ENCODE results near the gene FBXL3. TPM values are rescaled to one million over a fixed set of nuclear protein-coding genes. Genes with fewer than 3 reads are reported as not detected.
A peak's percentile ranks its signal among the peaks of the same experiment; 100 is the strongest.

The FBXL3 gene
- total RNA-seq, 8 experiments from 2014 or later = 18.7 to 53.5 (median 21.8) TPM

DNA sequence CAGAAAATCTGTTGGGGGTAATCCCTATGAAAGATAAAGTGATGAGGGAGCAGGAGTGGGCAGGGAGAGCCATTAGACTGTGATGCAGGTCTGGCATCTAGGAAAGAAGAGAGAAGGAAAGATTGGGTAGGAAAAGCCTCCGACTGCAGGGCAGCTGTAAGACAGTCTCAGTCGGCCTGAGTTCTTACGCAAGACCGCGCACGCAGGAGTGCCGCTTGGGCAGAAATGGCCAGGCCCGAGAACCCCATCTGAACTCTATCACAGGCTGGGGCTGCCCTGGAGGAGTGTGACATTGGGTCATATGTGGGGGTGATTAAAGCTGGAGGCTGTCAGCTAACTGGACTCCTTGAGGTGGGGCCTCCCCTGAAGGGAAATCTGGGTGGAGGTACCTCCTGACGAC is 13.9 kb upstream of the FBXL3 start:
- WGBS, 10 experiments = 89 to 100% (median 96%) methylated on average over 1 to 9 of the region's 9 CpGs; no CpG with 5 or more reads in 2 of the 10 experiments
- ATAC-seq (replicated peaks in 6 of 8) = no peak
- in situ Hi-C loops (cut with MboI; ENCODE audit: low pct_unique_long_range_greater_than_20kb in 2 of 9, low sequenced_read_pairs in 9 of 9, unreplicated experiment in 9 of 9) = no loop called here
- Histone ChIP-seq H3K4me3 (no peak overlapping the region), H3K4me1 (replicated peaks in 1 of 2) (no peaks in the 10 kb centered on the region), H3K27ac (no peak overlapping the region)

DNA sequence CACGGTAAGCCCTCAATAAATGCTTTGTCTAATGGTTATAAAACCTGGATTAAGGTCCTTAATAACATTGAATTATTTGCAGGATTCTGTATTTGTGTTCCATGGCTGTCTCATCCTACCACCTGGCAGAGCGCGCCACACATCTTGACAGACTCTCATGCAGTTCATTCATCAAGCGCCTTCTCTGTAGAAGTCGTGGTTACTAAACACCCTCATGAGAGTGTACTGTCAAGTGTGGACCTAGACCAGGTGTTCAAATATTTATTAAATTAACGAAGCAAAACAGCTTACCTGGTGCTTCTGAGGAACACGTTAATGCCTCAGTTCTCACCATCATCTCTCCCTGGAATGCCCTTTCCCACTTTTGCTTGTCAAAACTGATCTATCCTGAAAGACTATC is 13.1 kb upstream of the FBXL3 start:
- in situ Hi-C loops (cut with MboI; ENCODE audit: low pct_unique_long_range_greater_than_20kb in 2 of 9, low sequenced_read_pairs in 9 of 9, unreplicated experiment in 9 of 9) = no loop called here
- Histone ChIP-seq H3K4me1 (replicated peaks in 1 of 2) (no peaks in the 10 kb centered on the region), H3K27ac (no peak overlapping the region), H3K4me3 (no peak overlapping the region)
- ATAC-seq (replicated peaks in 6 of 8) = no peak
- WGBS, 10 experiments = 78 to 100% (median 91%) methylated on average over 1 to 6 of the region's 7 CpGs; no CpG with 5 or more reads in 2 of the 10 experiments

DNA sequence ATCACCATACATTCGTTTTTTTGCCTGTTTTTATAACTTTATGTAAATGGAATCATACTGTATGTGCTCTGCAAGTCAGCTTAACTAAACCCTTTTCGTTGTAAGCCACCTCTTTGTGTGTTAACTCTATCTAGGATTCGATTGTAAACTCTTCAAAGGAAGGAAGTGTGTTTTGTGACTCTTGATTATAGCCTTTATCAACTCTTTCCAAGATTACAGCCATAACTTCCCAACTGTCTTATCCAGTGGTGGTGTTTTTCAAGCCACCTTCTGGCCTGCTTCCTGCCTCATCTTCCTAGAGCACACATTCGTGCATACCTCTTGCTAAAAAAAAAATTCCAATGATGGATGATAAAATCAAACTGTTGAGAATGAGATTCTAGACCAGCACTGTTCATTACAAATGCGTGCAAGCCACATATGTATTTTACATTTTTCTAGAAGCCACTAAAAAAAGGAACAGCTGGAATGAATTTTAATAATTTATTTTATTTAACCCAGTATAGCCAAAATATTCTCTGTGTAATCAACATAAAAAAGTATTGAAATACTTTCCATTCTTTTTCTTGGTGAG is 12.0 kb upstream of the FBXL3 start:
- no peak for ATAC-seq (replicated peaks in 6 of 8)
- H3K4me3 ChIP-seq = no peak overlapping the region
- H3K4me1 ChIP-seq (replicated peaks in 1 of 2) = no peaks in the 10 kb centered on the region
- WGBS, 10 experiments = 20 to 100% (median 59%) methylated on average over 2 to 5 of the region's 5 CpGs
- in situ Hi-C loops (cut with MboI; ENCODE audit: low pct_unique_long_range_greater_than_20kb in 2 of 9, low sequenced_read_pairs in 9 of 9, unreplicated experiment in 9 of 9) = no loop called here
- H3K27ac ChIP-seq = no peak overlapping the region

DNA sequence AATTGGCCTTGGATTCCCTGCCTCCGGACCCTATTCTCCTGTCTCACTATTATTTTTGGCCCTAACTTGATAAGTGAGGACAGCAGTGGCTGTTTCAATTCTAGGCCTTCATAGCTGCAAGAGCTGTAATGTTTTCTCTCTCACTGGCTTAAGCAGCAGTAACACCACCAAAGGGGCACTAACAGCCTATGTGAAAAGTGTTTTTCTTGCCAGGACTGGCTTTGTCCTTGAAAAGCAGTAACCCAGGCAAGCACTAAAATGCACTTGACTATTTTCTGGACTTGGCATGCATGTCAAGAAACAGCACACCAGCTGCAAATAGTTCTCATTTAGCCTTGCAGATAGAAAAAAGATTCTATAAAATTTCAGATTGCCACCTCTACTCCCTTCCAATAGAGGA is 9.3 kb upstream of the FBXL3 start:
- in situ Hi-C loops (cut with MboI; ENCODE audit: low pct_unique_long_range_greater_than_20kb in 2 of 9, low sequenced_read_pairs in 9 of 9, unreplicated experiment in 9 of 9) = no loop called here
- Histone ChIP-seq H3K4me1 (replicated peaks in 1 of 2) (no peaks in the 10 kb centered on the region), H3K27ac (no peak overlapping the region), H3K4me3 (no peak overlapping the region)
- 80 to 100% (median 88%) methylated on average over 1 of the region's 1 CpG; no CpG with 5 or more reads in 7 of the 10 experiments for WGBS, 10 experiments
- ATAC-seq (replicated peaks in 6 of 8) = peak in 3 of 8 experiments; percentile 24 to 95 (median 44)

DNA sequence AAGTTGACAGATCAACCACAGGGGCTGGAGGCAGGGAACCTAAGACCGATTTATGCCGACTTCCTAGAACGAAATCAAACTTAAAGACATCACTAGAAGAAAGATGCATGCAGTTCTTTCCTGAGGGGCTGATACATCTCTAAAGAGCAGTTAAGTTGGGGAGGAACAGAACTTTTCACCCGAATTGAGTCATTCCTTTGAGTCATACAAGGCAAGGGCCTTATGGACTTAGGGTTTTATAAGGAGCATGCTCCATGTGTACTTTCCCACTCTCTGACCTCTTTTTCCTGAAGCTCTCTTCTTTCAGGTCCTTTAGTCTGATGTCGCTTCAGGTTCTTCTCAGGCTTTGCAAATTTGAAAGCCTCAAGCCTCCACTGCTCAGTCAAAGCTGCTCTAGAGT is 7.9 kb upstream of the FBXL3 start:
- ATAC-seq (replicated peaks in 6 of 8) = peak in 1 of 8 experiments; percentile 51

DNA sequence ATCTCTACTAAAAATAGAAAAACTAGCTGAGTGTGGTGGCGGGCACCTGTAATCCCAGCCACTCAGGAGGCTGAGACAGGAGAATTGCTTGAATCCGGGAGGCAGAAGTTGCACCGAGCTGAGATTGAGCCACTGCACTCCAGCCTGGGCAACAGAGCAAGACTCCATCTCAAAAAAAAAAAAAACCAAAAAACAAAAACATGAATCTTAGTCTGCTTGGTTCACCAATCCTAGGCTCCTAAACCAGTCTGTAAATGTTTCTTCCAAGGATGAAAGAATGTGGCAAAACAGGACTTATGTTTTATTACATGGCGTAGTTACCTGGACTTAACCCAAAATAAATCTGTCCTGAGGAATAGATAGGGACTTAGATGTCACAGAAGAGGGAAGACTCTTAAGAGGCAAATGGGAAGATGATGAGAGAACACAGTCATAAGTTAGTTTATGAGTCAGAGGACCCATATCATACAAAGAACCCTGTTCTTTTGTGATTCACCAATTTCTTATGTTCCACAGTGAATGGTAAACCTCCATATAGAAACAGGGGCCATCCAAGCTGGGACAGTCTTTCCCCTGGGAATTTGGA is 6.9 kb upstream of the FBXL3 start:
- ATAC-seq (replicated peaks in 6 of 8) = no peak
- no peak overlapping the region for H3K27ac ChIP-seq
- in situ Hi-C loops (cut with MboI; ENCODE audit: low pct_unique_long_range_greater_than_20kb in 2 of 9, low sequenced_read_pairs in 9 of 9, unreplicated experiment in 9 of 9) = no loop called here
- 85 to 100% (median 95%) methylated on average over 1 to 4 of the region's 4 CpGs for WGBS, 10 experiments
- H3K4me3 ChIP-seq = no peak overlapping the region
- peaks cover 0 to 2% of the 10 kb centered on the region in 2 donors for H3K4me1 ChIP-seq (replicated peaks in 1 of 2)

More for the DNA sequence above, 7.9 kb upstream of the FBXL3 start:
- H3K4me3 ChIP-seq = no peak overlapping the region
- no peaks in the 10 kb centered on the region for H3K4me1 ChIP-seq (replicated peaks in 1 of 2)
- in situ Hi-C loops (cut with MboI; ENCODE audit: low pct_unique_long_range_greater_than_20kb in 2 of 9, low sequenced_read_pairs in 9 of 9, unreplicated experiment in 9 of 9) = no loop called here
- WGBS, 10 experiments = 68 to 100% (median 82%) methylated on average over 1 to 4 of the region's 5 CpGs; no CpG with 5 or more reads in 2 of the 10 experiments
- no peak overlapping the region for H3K27ac ChIP-seq

DNA sequence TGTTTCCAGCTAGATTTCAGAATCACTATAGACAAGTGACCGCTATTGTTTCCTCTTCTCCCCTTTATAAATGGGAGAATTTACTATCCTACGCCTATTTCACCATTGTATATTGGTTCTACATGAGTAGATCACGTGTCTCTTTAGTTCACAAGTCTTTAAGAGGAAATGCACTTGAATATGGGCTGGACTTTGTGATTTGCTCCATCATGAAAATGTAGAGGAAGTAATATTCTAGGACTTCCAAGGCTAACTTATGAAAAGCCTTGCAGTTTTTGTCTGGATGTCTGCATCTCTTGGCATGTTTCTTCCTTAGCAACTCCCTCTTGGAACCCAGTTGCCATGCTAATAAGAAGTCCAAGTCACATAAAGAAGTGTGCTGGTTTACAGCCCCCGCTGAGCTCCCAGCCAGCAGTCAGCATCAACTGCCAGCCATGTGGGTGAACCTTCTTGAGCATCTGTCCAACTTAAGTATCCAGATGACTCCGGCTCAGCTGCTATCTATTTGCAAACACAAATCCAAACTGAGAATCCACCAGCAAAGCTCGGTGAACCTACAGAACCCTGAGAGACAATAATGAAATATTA is 4.8 kb upstream of the FBXL3 start:
- H3K4me1 ChIP-seq (replicated peaks in 1 of 2) = peaks cover 8 to 13% of the 10 kb centered on the region in 2 donors
- WGBS, 10 experiments = 66 to 100% (median 90%) methylated on average over 1 to 5 of the region's 6 CpGs

DNA sequence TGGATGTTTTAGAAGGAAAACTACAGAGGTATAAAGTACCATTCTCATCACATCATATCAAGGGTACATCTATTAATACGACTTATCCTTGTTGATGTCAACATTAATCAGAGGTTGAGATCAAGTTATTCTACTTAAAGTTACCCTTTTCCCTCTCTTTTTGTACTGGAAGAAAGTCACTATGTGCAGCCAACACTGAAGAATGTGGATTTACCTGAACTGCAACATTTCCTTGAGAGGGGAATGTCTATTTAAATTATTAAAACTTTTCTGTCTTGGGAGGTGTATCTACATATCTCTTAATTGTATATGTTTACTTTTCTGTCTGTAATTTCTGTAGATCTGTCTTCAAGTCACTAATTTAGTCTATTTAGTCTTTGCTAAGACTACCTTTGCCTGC is 2.5 kb upstream of the FBXL3 start:
- H3K4me1 ChIP-seq (replicated peaks in 1 of 2) = peaks cover 15 to 22% of the 10 kb centered on the region in 2 donors
- in situ Hi-C loops (cut with MboI; ENCODE audit: low pct_unique_long_range_greater_than_20kb in 2 of 9, low sequenced_read_pairs in 9 of 9, unreplicated experiment in 9 of 9) = no loop called here
- ATAC-seq (replicated peaks in 6 of 8) = no peak
- H3K27ac ChIP-seq = no peak overlapping the region
- WGBS, 10 experiments = 70 to 100% (median 100%) methylated on average over 1 of the region's 1 CpG; no CpG with 5 or more reads in 3 of the 10 experiments
- H3K4me3 ChIP-seq = no peak overlapping the region

More for the DNA sequence above, 4.8 kb upstream of the FBXL3 start:
- Histone ChIP-seq H3K4me3 (no peak overlapping the region), H3K27ac (no peak overlapping the region)
- ATAC-seq (replicated peaks in 6 of 8) = no peak
- in situ Hi-C loops (cut with MboI; ENCODE audit: low pct_unique_long_range_greater_than_20kb in 2 of 9, low sequenced_read_pairs in 9 of 9, unreplicated experiment in 9 of 9) = no loop called here

DNA sequence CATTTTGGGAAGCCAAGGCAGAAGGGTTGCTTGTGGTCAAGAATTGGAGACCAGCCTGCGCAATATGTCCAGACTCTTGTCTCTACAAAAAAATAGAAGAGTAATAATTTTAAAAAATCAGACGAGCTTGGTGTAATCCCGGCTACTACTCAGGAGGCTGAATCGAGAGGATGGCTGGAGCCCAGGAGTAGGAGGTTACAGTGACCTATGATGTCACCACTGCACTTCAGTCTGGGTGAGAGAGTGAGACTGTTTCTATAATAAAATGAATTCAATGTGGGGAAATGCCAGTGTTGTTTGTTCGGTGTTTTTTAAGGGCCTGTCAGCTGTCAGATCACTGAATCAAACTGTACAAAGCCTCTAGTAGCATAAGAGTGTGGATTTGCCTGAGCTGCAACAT is 1.2 kb upstream of the FBXL3 start:
- ATAC-seq (replicated peaks in 6 of 8) = peak in 5 of 8 experiments; percentile 36 to 44 (median 40)
- 19 to 77% (median 65%) methylated on average over 2 to 5 of the region's 5 CpGs for WGBS, 10 experiments
- peaks cover 20 to 30% of the 10 kb centered on the region in 2 donors for H3K4me1 ChIP-seq (replicated peaks in 1 of 2)
- H3K27ac ChIP-seq = no peak overlapping the region
- in situ Hi-C loops (cut with MboI; ENCODE audit: low pct_unique_long_range_greater_than_20kb in 2 of 9, low sequenced_read_pairs in 9 of 9, unreplicated experiment in 9 of 9) = no loop called here
- H3K4me3 ChIP-seq = peak overlapping the region in 3 of 5 donors; percentile 88 to 100 (median 93)

DNA sequence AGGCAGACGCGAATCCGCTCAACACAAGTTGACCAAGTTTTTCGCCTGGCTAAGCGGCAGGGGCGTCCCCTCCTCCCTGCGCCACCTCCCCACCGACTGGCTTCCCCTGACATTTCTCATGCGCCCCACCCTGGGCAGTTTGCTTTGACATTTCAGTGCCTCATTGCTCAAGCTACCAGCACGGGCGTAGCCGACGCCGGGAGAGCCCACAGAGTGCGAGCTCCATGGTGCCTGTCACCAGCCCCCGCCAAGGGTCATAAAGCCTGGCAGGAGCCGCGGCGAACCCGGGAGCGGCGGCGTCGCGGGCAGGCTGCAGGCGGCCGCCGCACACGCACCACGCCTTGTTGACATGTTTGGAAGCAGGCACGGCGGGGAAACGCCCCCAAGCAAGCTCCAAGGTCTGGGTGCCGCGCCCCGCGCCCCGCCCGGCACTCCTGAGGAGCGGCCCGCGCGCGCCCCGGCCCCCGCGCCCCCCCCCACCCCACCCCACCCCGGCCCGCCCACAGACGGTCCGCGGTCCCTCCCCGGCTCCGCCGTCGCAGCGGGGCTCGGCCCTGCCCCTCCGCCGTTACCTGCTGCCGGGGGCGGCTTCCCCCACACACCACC is 601 bp downstream of the FBXL3 start:
- 0% methylated on average over 1 to 8 of the region's 62 CpGs; no CpG with 5 or more reads in 3 of the 10 experiments for WGBS, 10 experiments
- ATAC-seq (replicated peaks in 6 of 8) = peak; percentile 52 to 75 (median 68)
- Histone ChIP-seq H3K4me1 (replicated peaks in 1 of 2) (peaks cover 24 to 32% of the 10 kb centered on the region in 2 donors), H3K4me3 (peak overlapping the region; percentile 88 to 100 (median 97)), H3K27ac (peak overlapping the region; percentile 96 to 99)
- in situ Hi-C loops (cut with MboI; ENCODE audit: low pct_unique_long_range_greater_than_20kb in 2 of 9, low sequenced_read_pairs in 9 of 9, unreplicated experiment in 9 of 9) = no loop called here

DNA sequence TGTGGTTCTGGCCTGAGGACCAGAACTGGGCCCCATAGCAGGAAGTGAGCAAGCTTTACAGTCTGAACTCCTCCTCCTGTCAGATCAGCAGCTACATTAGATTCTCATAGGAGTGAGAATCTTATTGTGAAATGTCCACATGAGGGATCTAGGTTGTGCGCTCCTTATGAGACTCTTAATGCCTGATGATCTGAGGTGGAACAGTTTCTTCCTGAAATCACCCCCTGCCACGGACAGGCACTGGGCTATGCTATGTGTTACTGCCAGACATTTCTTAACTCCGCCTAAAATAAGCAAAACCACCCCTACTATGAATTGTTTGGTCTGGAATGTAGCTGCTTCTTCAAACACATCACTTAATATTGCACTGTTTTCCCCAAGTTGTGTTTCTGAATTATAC is 4.6 kb downstream of the FBXL3 start:
- H3K27ac ChIP-seq = no peak overlapping the region
- H3K4me3 ChIP-seq = no peak overlapping the region
- WGBS, 10 experiments = 30 to 94% (median 80%) methylated on average over 1 to 3 of the region's 3 CpGs; no CpG with 5 or more reads in 1 of the 10 experiments
- in situ Hi-C loops (cut with MboI; ENCODE audit: low pct_unique_long_range_greater_than_20kb in 2 of 9, low sequenced_read_pairs in 9 of 9, unreplicated experiment in 9 of 9) = no loop called here
- ATAC-seq (replicated peaks in 6 of 8) = peak in 1 of 8 experiments; percentile 1
- peaks cover 17 to 26% of the 10 kb centered on the region in 2 donors for H3K4me1 ChIP-seq (replicated peaks in 1 of 2)

DNA sequence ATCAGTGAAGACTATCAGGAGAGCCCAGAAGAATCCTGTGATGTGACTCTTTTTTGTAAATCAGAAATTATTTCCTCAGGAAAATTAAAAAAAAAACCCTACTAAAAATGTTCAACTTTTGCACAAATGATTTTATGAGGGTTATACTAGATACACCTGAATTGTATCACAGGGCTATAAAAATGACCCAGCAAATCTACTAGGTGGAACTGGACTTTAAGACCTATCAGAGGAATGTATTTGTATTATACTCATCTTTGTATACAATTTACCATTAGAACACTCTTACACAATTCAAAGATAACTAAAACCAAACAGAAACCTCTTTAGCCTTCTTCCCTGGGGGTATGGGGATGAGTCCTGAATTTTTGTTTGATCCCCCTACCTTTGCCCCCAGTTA is 7.2 kb downstream of the FBXL3 start:
- Histone ChIP-seq H3K27ac (no peak overlapping the region), H3K4me3 (no peak overlapping the region), H3K4me1 (replicated peaks in 1 of 2) (peaks cover 11 to 20% of the 10 kb centered on the region in 2 donors)
- in situ Hi-C loops (cut with MboI; ENCODE audit: low pct_unique_long_range_greater_than_20kb in 2 of 9, low sequenced_read_pairs in 9 of 9, unreplicated experiment in 9 of 9) = no loop called here
- ATAC-seq (replicated peaks in 6 of 8) = no peak

DNA sequence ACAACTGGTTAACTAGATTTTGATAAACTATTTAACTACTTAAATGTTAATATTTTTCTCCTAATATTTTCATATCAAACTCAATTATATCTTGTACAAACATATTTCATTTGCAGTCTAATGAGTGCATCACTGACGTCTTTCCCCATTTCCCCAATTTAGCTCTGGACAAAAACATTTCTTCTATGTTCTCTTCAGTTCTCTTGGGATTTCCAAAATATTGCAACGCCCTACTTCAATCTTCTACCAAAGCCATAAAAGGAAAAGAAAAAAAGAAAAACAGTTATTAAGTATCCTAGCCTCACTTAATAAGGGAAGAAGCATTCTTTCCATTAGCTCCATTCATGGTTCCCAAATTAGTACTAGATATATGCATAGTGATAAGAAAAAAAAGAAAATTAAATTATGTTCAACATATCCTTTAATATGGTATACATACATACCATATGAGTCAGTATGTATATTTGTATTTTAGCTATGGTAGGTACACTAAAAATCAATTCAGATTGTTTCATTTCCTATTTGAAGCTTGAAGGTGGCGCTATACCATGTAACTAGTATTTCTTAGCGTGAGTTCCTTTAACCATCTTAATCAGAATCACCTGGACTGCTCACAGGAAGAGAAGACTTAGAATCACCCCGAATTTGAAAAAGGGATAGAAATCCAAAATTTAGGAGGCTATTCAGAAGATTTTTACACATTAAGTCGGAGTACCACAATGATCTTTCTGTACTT is 9.9 kb downstream of the FBXL3 start:
- Histone ChIP-seq H3K4me1 (replicated peaks in 1 of 2) (peaks cover 2 to 7% of the 10 kb centered on the region in 2 donors), H3K4me3 (no peak overlapping the region), H3K27ac (no peak overlapping the region)
- 64 to 100% (median 89%) methylated on average over 2 to 6 of the region's 6 CpGs for WGBS, 10 experiments
- no peak for ATAC-seq (replicated peaks in 6 of 8)
- in situ Hi-C loops (cut with MboI; ENCODE audit: low pct_unique_long_range_greater_than_20kb in 2 of 9, low sequenced_read_pairs in 9 of 9, unreplicated experiment in 9 of 9) = no loop called here
